Kidney glomerular epithelial cell (primary cell): Measurements from ENCODE around the gene MRPL43.

Source experiments
- DNase-seq: peaks from one replicate; lab custom pipeline; 2025; lab: John Stamatoyannopoulos, UW

MRPL43 gene

DNA sequence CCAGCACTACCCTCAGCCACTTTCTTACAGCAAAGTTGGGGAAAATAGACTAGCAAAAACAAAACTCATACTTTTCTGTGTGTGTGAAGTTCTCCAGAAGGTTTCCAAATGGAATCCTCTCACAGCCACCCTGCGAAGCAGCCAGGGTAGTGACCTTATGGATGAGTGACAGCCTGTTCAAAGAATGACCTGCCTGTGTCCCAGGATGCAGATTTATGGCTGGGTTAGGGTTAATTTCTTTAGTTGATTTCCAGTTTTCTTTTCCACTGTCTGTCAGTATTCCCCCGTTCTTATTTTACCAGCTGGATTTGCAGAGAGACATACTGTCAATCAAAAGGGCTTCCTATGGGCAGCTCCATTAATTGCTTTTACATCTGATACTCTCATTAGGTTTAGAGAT, 20.4 kb downstream of the MRPL43 start:
- no peak for DNase-seq

DNA sequence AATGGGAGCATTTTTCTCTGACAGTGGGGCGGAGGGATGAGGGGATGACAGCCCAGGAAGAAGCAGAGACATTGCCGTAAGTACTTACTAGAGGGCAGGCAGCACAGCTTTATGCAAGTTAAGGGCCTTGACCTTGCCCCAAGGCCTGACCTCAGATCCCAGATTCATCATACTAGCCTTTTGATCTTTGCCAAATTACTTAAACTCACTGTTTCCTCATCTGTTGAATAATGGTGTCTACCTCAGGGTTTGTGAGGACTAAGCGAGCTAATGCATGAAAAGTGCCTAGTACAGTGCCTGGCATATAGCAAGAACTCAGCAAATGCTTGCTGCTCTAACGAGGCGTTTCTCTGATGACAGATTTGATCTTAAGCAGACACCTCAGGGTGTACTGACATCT, 21.5 kb downstream of the MRPL43 start:
- DNase-seq: no peak

GRCh38 chr10:100963826-100964225, 23.5 kb downstream of the MRPL43 start:
- DNase-seq: no peak

DNA sequence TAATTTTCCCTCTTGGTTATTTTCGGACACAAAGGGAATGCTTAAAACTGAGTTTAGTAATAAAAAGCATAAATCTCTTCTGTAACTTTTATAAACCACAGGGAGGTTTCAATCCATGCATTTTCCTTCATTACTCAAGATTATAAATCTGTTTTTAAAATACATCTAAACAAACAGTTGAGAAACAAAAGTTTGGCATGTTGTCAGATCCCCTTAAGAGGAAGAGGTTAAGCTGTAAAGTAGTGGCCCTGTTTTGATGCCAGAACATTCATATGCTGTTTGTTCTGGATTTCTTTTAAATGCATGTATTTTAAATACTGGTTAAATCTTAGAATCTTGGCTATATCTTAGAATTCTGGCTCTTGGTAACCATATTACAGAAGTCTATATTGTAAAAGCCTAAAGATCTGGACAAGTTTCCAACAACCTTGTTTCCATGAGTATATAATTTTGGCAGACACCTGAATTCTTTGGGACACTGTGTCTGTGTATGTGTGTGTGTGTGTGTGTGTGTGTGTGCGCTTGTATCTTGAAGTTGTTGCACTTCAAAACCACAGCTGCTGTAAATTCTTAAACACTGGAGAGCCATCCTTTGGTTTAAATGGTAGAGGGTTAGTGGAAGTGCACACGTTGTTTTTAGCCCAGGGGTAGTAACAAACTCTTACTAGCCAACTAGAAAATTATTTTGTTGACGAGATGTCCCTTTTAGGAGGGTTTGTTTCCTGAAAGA, 24.8 kb downstream of the MRPL43 start:
- no peak for DNase-seq

GRCh38 chr10:100960251-100960650, 27.0 kb downstream of the MRPL43 start:
- no peak for DNase-seq

- DNase-seq: no peak
These were observed 38.4 kb downstream of the MRPL43 start for GRCh38 chr10:100948916-100949315.

DNA sequence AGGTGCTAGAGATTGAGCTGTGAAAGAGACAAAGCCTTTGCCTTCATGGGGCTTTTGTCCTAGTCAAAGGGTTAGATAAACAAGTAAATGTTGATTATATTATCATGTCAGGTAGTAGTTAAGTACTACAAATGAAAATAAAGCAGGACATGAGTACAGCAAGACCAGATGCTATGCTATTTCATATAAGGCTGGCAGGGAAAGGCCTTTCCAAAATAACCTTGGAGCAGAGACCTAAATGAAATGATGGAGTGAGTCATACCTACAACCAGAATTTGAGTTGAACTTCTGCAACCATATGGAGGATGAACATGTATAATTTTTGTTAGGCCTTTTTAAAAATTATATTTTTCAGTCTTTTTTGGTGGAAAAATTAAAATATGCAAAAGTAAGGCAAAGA, 41.5 kb downstream of the MRPL43 start:
- DNase-seq: no peak

- no peak for DNase-seq
These were observed 43.8 kb downstream of the MRPL43 start for GRCh38 chr10:100943508-100943907.

DNA sequence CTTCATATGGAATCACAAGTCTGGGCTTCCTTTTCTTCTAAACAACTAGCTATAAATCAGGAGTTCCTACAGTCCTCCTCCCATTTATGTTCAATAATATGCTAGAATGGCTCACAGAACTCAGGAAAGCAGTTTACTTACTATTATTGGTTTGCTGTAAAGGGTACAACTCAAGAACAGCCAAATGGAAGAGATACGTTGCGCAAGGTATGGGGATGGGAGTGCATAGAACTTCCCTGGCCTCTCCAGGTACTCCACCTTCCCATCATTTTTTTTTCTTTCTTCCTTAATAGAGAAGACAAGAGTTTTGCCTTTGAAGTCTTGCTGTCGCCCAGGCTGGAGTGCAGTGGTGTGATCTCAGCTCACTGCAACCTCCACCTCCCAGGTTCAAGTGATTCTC, 45.1 kb downstream of the MRPL43 start:
- DNase-seq: no peak

DNA sequence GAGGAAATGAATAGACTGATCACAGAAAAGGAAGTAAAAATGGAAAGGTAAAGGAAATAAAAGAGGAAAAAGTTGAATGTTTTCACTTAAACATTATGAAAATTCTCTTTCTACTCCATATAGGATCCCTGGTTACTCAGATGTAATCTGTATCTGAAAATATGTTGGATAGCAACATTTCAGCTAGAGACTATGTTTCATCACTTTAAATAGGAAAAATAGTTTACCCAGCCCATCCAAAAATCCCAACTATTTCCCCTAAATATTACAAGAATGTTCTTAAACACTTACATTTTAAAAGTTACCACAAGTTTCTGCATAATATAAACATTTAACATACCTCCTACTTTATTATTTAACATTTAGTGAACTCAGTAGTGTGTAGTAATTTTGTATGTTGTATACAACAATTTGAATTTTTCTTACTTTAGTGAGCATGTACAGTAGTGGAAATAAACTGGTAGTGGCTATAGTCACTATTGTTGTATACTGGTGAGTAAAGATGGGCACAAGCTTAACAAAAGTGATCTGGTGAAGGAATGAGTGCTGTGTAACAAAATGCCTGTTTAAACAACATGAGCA, 47.4 kb downstream of the MRPL43 start:
- DNase-seq: no peak
